Ishikawa (cell line): Measurements from ENCODE around the gene SYCE1L.

Experiments
- CEBPB ChIP-seq: IDR thresholded peaks from 2 replicates; pipeline ENCODE4 v1.6.1; 2012
- CREB1 ChIP-seq: IDR thresholded peaks from 2 replicates; pipeline ENCODE4 v1.6.1; 2012; ENCODE audit warnings: low read depth
- EGR1 ChIP-seq: IDR thresholded peaks from 2 replicates; pipeline ENCODE4 v1.6.1; 2012
- EP300 ChIP-seq: IDR thresholded peaks from 2 replicates; pipeline ENCODE4 v1.6.1; 2012; ENCODE audit warnings: borderline replicate concordance
- FOXM1 ChIP-seq: IDR thresholded peaks from 2 replicates; pipeline ENCODE4 v1.6.1; 2012; ENCODE audit warnings: low read depth, borderline replicate concordance
- MAX ChIP-seq: IDR thresholded peaks from 2 replicates; pipeline ENCODE4 v1.6.1; 2012
- NFIC ChIP-seq: IDR thresholded peaks from 2 replicates; pipeline ENCODE4 v1.6.1; 2012
- RAD21 ChIP-seq: IDR thresholded peaks from 2 replicates; pipeline ENCODE4 v1.6.1; 2012; ENCODE audit warnings: low read depth
- REST ChIP-seq: IDR thresholded peaks from 2 replicates; pipeline ENCODE4 v1.6.1; 2012; ENCODE audit warnings: low read depth, mild to moderate bottlenecking
- TAF1 ChIP-seq: IDR thresholded peaks from 2 replicates; pipeline ENCODE4 v1.6.1; 2012; ENCODE audit warnings: low read depth, mild to moderate bottlenecking
- TCF12 ChIP-seq: IDR thresholded peaks from 2 replicates; pipeline ENCODE4 v1.6.1; 2012; ENCODE audit warnings: low read depth
- TEAD4 ChIP-seq: IDR thresholded peaks from 2 replicates; pipeline ENCODE4 v1.6.1; 2012
- USF1 ChIP-seq: IDR thresholded peaks from 2 replicates; pipeline ENCODE4 v1.6.1; 2012
- YY1 ChIP-seq: IDR thresholded peaks from 2 replicates; pipeline ENCODE4 v1.6.1; 2012; ENCODE audit warnings: low read depth
- ZBTB7A ChIP-seq: IDR thresholded peaks from 2 replicates; pipeline ENCODE4 v1.6.1; 2012; ENCODE audit warnings: low read depth

SYCE1L gene

GRCh38 chr16:77223184-77223583 is 24.0 kb downstream of the SYCE1L start:
- peak; percentile 15; the same call in 1 of the 2 replicates for TF ChIP-seq RAD21
- no peak for TF ChIP-seq TAF1

GRCh38 chr16:77225182-77225581 is 26.0 kb downstream of the SYCE1L start:
- TF ChIP-seq CEBPB (no peak), FOXM1 (no peak), YY1 (no peak), EP300 (no peak), MAX (no peak), TAF1 (no peak), RAD21 (no peak), ZBTB7A (no peak), REST (no peak), CREB1 (no peak), USF1 (no peak), TEAD4 (no peak), NFIC (no peak), EGR1 (no peak), TCF12 (no peak)

- TF ChIP-seq ZBTB7A, result no peak
- no peak for TF ChIP-seq TEAD4
- TF ChIP-seq YY1, result no peak
- TF ChIP-seq CREB1, result no peak
- TF ChIP-seq USF1, result no peak
- no peak for TF ChIP-seq FOXM1
- no peak for TF ChIP-seq CEBPB
- no peak for TF ChIP-seq EP300
- no peak for TF ChIP-seq TAF1
- no peak for TF ChIP-seq RAD21
- no peak for TF ChIP-seq TCF12
- no peak for TF ChIP-seq MAX
- TF ChIP-seq REST, result no peak
- TF ChIP-seq EGR1, result no peak
- TF ChIP-seq NFIC, result no peak
These were observed 28.5 kb downstream of the SYCE1L start for GRCh38 chr16:77227745-77228144.

- TF ChIP-seq USF1, result no peak
- TF ChIP-seq EGR1, result no peak
These were observed 31.8 kb downstream of the SYCE1L start for GRCh38 chr16:77231047-77231446.

GRCh38 chr16:77233799-77234519 is 34.8 kb downstream of the SYCE1L start:
- TF ChIP-seq RAD21, result no peak
- TF ChIP-seq ZBTB7A, result no peak
- TF ChIP-seq EP300, result no peak
- TF ChIP-seq CEBPB, result no peak
- TF ChIP-seq EGR1, result no peak
- no peak for TF ChIP-seq YY1
- TF ChIP-seq TAF1, result no peak
- no peak for TF ChIP-seq CREB1
- TF ChIP-seq FOXM1, result no peak
- TF ChIP-seq TEAD4, result no peak
- TF ChIP-seq TCF12, result no peak
- TF ChIP-seq NFIC, result no peak
- no peak for TF ChIP-seq REST
- no peak for TF ChIP-seq USF1
